ENCODE data around the gene GALNT18.

GRCh38 chr11:11324090-11324489 lies 297.7 kb downstream of the GALNT18 start:
- TF ChIP-seq ZC3H10 (CRISPR knock-in tag; IDR thresholded peaks at IDR 0.05) (no peak), PATZ1 (CRISPR knock-in tag; IDR thresholded peaks at IDR 0.05; ENCODE audit: borderline replicate concordance) (no peak), ARNTL (CRISPR knock-in tag; IDR thresholded peaks at IDR 0.05; ENCODE audit: borderline replicate concordance, low read depth) (no peak), OSR1 (CRISPR knock-in tag; IDR thresholded peaks at IDR 0.05) (no peak), GLIS3 (CRISPR knock-in tag; IDR thresholded peaks at IDR 0.05) (no peak), PPARA (CRISPR knock-in tag; IDR thresholded peaks at IDR 0.05; ENCODE audit: borderline replicate concordance) (no peak), ZFP30 (CRISPR knock-in tag; IDR thresholded peaks at IDR 0.05) (no peak), ESRRG (CRISPR knock-in tag; IDR thresholded peaks at IDR 0.05) (no peak), ZFP3 (CRISPR knock-in tag; IDR thresholded peaks at IDR 0.05) (no peak), SNAI2 (CRISPR knock-in tag; IDR thresholded peaks at IDR 0.05) (no peak), CREB5 (CRISPR knock-in tag; IDR thresholded peaks at IDR 0.05; ENCODE audit: low read depth) (no peak), CSDC2 (CRISPR knock-in tag; IDR thresholded peaks at IDR 0.05) (no peak), ZNF8 (CRISPR knock-in tag; IDR thresholded peaks at IDR 0.05) (no peak)

Data from SK-N-SH treated with all-trans-retinoic acid at 6 μM for 48 hours (cell line).